HepG2 (cell line): ENCODE results near the gene ADM5. TPM values are rescaled to one million over a fixed set of nuclear protein-coding genes. Genes with fewer than 3 reads are reported as not detected.

ENCODE experiments used
- AGO1 ChIP-seq: fragments of 200-400 bp; formaldehyde crosslinking; IDR thresholded peaks from 2 replicates; pipeline ENCODE4 v1.6.1; 2017; ENCODE audit warnings: mild to moderate bottlenecking, low read depth, low read length, moderate library complexity; ENCODE audit not compliant: poor library complexity, severe bottlenecking
- ATF7 ChIP-seq, 2 experiments: fragments of 450-650 bp in 1 of 2; sonication (generic) in 1 of 2; formaldehyde crosslinking in 1 of 2; IDR thresholded peaks; 2 replicates each; pipeline versions ENCODE4 v1.4.0 to v1.6.1; 2016 to 2020; ENCODE audit warnings: antibody characterized with exemption in 1 of 2, mild to moderate bottlenecking in 1 of 2, missing genetic modification reagents in 1 of 2
- GATA4 ChIP-seq: sonication (generic); IDR thresholded peaks from 2 replicates; pipeline ENCODE4 v1.6.1; 2016; ENCODE audit warnings: antibody characterized with exemption, low read depth, borderline replicate concordance
- HDAC1 ChIP-seq: sonication (generic); formaldehyde crosslinking; IDR thresholded peaks from 2 replicates; pipeline ENCODE4 v1.5.1; 2020; ENCODE audit warnings: mild to moderate bottlenecking, missing genetic modification reagents
- HOXA9 ChIP-seq: sonication (generic); formaldehyde crosslinking; IDR thresholded peaks from 2 replicates; pipeline ENCODE4 v1.8.1; 2022; ENCODE audit warnings: missing genetic modification reagents, mild to moderate bottlenecking, moderate library complexity, borderline replicate concordance
- KDM6A ChIP-seq: IDR thresholded peaks from 2 replicates; pipeline ENCODE4 v1.6.1; 2016; ENCODE audit warnings: low read depth
- NFIC ChIP-seq: IDR thresholded peaks from 2 replicates; pipeline ENCODE4 v1.6.1; 2012; ENCODE audit warnings: mild to moderate bottlenecking, low read length, inconsistent platforms
- PTBP1 ChIP-seq: fragments of 200-400 bp; formaldehyde crosslinking; IDR thresholded peaks from 2 replicates; pipeline ENCODE4 v1.6.1; 2018; ENCODE audit warnings: low read length, low read depth; ENCODE audit not compliant: poor library complexity, severe bottlenecking
- SKI ChIP-seq: fragments of 450-650 bp; IDR thresholded peaks from one replicate; pipeline ENCODE4 v1.6.1; 2018; ENCODE audit warnings: mild to moderate bottlenecking; ENCODE audit not compliant: partially characterized antibody
- SMAD1 ChIP-seq: sonication (generic); formaldehyde crosslinking; IDR thresholded peaks from 2 replicates; pipeline ENCODE4 v1.4.0; 2020; ENCODE audit warnings: missing genetic modification reagents, low read depth, mild to moderate bottlenecking, borderline replicate concordance
- SOX13 ChIP-seq, 3 experiments: fragments of 450-650 bp in 1 of 3; sonication (generic) in 1 of 3; formaldehyde crosslinking in 1 of 3; IDR thresholded peaks in 2 of 3; conservative IDR thresholded peaks in 1 of 3; 2 replicates each; pipeline versions ENCODE4 v1.5.0 to v1.6.1; 2016 to 2020; ENCODE audit warnings: antibody characterized with exemption in 1 of 3, mild to moderate bottlenecking in 1 of 3, missing compliant biosample characterization in 1 of 3, missing genetic modification reagents in 1 of 3, moderate library complexity in 1 of 3
- SP5 ChIP-seq: IDR thresholded peaks from 2 replicates; pipeline ENCODE4 v1.6.1; 2016; ENCODE audit warnings: low read depth, borderline replicate concordance
- ZNF558 ChIP-seq: sonication (generic); formaldehyde crosslinking; IDR thresholded peaks from 2 replicates; pipeline ENCODE4 v1.9.0; 2022; ENCODE audit warnings: mild to moderate bottlenecking, missing genetic modification reagents, borderline replicate concordance
- ZNF644 ChIP-seq: IDR thresholded peaks from 2 replicates; pipeline ENCODE4 v1.6.1; 2016; ENCODE audit warnings: low read depth
- ZNF749 ChIP-seq: sonication (generic); formaldehyde crosslinking; IDR thresholded peaks from 2 replicates; pipeline ENCODE4 v1.8.0; 2022; ENCODE audit warnings: mild to moderate bottlenecking, missing genetic modification reagents, moderate library complexity, borderline replicate concordance
- ZSCAN31 ChIP-seq: sonication (generic); formaldehyde crosslinking; IDR thresholded peaks from 2 replicates; pipeline ENCODE4 v1.5.0; 2020; ENCODE audit warnings: low read depth, mild to moderate bottlenecking, missing genetic modification reagents
- polyA plus RNA-seq, 8 experiments: library from polyadenylated mRNA; depleted of rRNA in 3 of 8; stranded (reverse) in 7 of 8; unstranded in 1 of 8; fragments of >200 nt; fragmentation: Illumina TruSeq in 4 of 8; extraction: Trizol in 4 of 8; gene quantifications; 2 replicates each; pipeline versions ENCODE4 v1.2.1 to v1.2.3, GENCODE V29; 2011 to 2016; ENCODE audit warnings: low read depth in 4 of 8, missing spikeins in 1 of 8, mixed read lengths in 1 of 8; ENCODE audit not compliant: insufficient read depth in 1 of 8
- total RNA-seq, 5 experiments: library from RNA; depleted of rRNA; stranded (reverse); fragments of >200 nt; fragmentation: Illumina TruSeq; extraction: Trizol; gene quantifications; 2 replicates each; pipeline ENCODE4 v1.2.3, GENCODE V29; 2016; ENCODE audit warnings: low read depth in 1 of 5
- TF ChIP-seq, protein P1 (sequence below): sonication (generic); formaldehyde crosslinking; IDR thresholded peaks from 2 replicates; pipeline ENCODE4 v1.5.0; 2020; ENCODE audit warnings: missing genetic modification reagents, mild to moderate bottlenecking, borderline replicate concordance
- TF ChIP-seq, protein P2 (sequence below): sonication (generic); formaldehyde crosslinking; IDR thresholded peaks from one replicate; pipeline ENCODE4 v1.5.1; 2020; ENCODE audit warnings: mild to moderate bottlenecking, missing genetic modification reagents; ENCODE audit errors: not compliant biosample characterization

Gene ADM5
- total and polyA plus RNA-seq, 2 of the 13 experiments (the other 11 are each of a cell fraction or from before 2014, with no cell fraction given): 2.7 to 4.1 TPM

- TF ChIP-seq ATF7 (IDR thresholded peaks at IDR 0.05): no peak
- TF ChIP-seq ATF7 (CRISPR knock-in tag; IDR thresholded peaks at IDR 0.05): no peak
- 0 out of 2 replicates have a peak, but pooled peaks have one; percentile 36 for TF ChIP-seq ZNF644 (CRISPR knock-in tag)
- peak; percentile 86; the same call in 1 of the 2 replicates for TF ChIP-seq SMAD1 (CRISPR knock-in tag)
- TF ChIP-seq KDM6A: 0 out of 2 replicates have a peak, but pooled peaks have one; percentile 49
- 0 out of 2 replicates have a peak, but pooled peaks have one; percentile 63 for TF ChIP-seq ZSCAN31 (CRISPR knock-in tag)
- no peak for TF ChIP-seq SOX13 (IDR thresholded peaks at IDR 0.05)
- no peak for TF ChIP-seq SOX13 (CRISPR knock-in tag; conservative IDR thresholded peaks at IDR 0.05 in 1 of 2, IDR thresholded peaks at IDR 0.05 in 1 of 2)
- TF ChIP-seq SP5 (CRISPR knock-in tag): peak; percentile 9; the same call in 1 of the 2 replicates
- TF ChIP-seq GATA4: no peak
- peak; percentile 66 for TF ChIP-seq AGO1
- peak; percentile 65 for TF ChIP-seq HDAC1 (CRISPR knock-in tag)
- TF ChIP-seq HOXA9 (CRISPR knock-in tag): no peak
- no peak for TF ChIP-seq ZNF558
- TF ChIP-seq PTBP1: peak; percentile 66
- TF ChIP-seq NFIC: no peak
- TF ChIP-seq ZNF749: 0 out of 2 replicates have a peak, but pooled peaks have one; percentile 43
- peak; percentile 55 for TF ChIP-seq SKI
- TF ChIP-seq, protein P1, sequence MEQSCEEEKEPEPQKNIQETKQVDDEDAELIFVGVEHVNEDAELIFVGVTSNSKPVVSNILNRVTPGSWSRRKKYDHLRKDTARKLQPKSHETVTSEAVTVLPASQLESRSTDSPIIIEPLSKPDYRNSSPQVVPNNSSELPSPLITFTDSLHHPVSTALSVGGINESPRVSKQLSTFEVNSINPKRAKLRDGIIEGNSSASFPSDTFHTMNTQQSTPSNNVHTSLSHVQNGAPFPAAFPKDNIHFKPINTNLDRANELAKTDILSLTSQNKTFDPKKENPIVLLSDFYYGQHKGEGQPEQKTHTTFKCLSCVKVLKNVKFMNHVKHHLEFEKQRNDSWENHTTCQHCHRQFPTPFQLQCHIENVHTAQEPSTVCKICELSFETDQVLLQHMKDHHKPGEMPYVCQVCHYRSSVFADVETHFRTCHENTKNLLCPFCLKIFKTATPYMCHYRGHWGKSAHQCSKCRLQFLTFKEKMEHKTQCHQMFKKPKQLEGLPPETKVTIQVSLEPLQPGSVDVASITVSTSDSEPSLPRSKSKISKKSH: peak; percentile 86; the same call in 1 of the 2 replicates
- TF ChIP-seq, protein P2, sequence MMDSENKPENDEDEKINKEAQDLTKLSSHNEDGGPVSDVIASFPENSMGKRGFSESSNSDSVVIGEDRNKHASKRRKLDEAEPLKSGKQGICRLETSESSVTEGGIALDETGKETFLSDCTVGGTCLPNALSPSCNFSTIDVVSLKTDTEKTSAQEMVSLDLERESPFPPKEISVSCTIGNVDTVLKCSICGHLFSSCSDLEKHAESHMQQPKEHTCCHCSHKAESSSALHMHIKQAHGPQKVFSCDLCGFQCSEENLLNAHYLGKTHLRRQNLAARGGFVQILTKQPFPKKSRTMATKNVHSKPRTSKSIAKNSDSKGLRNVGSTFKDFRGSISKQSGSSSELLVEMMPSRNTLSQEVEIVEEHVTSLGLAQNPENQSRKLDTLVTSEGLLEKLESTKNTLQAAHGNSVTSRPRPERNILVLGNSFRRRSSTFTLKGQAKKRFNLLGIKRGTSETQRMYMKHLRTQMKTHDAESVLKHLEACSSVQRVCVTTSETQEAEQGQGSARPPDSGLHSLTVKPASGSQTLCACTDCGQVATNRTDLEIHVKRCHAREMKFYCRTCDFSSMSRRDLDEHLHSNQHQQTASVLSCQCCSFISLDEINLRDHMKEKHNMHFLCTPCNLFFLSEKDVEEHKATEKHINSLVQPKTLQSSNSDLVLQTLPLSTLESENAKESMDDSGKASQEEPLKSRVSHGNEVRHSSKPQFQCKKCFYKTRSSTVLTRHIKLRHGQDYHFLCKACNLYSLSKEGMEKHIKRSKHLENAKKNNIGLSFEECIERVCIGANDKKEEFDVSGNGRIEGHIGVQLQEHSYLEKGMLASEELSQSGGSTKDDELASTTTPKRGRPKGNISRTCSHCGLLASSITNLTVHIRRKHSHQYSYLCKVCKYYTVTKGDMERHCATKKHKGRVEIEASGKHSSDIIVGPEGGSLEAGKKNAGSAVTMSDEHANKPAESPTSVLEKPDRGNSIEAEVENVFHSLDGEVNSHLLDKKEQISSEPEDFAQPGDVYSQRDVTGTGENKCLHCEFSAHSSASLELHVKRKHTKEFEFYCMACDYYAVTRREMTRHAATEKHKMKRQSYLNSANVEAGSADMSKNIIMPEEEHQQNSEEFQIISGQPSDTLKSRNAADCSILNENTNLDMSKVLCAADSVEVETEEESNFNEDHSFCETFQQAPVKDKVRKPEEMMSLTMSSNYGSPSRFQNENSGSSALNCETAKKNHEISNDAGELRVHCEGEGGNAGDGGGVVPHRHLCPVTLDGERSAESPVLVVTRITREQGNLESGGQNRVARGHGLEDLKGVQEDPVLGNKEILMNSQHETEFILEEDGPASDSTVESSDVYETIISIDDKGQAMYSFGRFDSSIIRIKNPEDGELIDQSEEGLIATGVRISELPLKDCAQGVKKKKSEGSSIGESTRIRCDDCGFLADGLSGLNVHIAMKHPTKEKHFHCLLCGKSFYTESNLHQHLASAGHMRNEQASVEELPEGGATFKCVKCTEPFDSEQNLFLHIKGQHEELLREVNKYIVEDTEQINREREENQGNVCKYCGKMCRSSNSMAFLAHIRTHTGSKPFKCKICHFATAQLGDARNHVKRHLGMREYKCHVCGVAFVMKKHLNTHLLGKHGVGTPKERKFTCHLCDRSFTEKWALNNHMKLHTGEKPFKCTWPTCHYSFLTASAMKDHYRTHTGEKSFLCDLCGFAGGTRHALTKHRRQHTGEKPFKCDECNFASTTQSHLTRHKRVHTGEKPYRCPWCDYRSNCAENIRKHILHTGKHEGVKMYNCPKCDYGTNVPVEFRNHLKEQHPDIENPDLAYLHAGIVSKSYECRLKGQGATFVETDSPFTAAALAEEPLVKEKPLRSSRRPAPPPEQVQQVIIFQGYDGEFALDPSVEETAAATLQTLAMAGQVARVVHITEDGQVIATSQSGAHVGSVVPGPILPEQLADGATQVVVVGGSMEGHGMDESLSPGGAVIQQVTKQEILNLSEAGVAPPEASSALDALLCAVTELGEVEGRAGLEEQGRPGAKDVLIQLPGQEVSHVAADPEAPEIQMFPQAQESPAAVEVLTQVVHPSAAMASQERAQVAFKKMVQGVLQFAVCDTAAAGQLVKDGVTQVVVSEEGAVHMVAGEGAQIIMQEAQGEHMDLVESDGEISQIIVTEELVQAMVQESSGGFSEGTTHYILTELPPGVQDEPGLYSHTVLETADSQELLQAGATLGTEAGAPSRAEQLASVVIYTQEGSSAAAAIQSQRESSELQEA (CRISPR knock-in tag): peak; percentile 75
Measured at GRCh38 chr19:49672131-49672919, 17.1 kb upstream of the ADM5 start (continued).
